Bone marrow (tissue), 2 donors: ENCODE measurements around the gene ABCB6.

Experiments used
- DNase-seq, 2 donors: peaks; one replicate each; lab custom pipeline; 2025; lab: John Stamatoyannopoulos, UW

Gene ABCB6

GRCh38 chr2:219245148-219245898 lies 26.6 kb upstream of the ABCB6 start, which contains the start of the genes GLB1L and STK16:
Gene GLB1L, minus strand, starts transcription at chr2:219245444. Its CDS starts 1,871 bp downstream, at chr2:219243573.
Gene STK16, plus strand, starts transcription at chr2:219245479. Its CDS starts 521 bp downstream, at chr2:219246000.
- DNase-seq = peak; percentile 68 to 91

DNA sequence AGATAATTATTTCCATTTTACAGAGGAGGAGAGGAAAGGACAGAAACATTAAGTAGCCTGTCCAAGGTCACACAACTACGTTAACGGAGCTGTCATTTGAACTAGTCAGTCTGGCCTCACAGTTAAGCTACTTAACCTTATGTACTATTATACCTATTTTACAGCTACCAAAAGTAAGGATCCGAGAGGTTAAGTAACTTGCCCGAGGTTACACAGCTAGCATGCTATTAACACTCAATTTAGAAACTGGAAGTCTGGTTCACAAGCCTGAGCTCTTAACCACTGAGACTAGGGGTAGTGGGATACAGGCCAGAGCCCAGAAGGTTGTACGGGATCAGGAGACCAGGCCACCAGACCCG lies 26.0 kb upstream of the ABCB6 start:
- no peak for DNase-seq

- no peak for DNase-seq
Measured at GRCh38 chr2:219243291-219243761, 24.6 kb upstream of the ABCB6 start.

- no peak for DNase-seq
Measured at GRCh38 chr2:219234331-219234730, 15.6 kb upstream of the ABCB6 start.

DNA sequence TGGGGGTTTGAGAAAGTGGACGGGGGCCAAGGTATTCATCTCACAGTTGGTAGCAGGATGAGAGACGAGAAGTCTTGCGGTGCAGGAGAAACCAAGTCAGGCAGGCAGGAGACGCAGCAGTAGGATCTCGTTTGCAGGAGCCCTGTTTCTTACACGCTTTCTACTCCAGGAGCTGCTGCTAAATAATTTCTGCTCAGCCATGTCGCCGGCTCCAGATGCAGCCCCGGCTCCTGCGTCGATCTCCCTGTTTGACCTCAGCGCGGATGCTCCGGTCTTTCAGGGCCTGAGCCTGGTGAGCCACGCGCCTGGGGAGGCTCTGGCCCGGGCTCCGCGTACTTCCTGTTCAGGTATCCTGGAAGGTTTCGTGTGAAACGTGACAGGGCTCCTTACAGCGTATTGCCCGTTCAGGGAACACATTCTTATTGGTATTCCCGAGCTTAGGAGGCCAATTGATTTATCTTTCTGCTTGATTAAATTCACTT lies 11.3 kb upstream of the ABCB6 start:
- DNase-seq = no peak

DNA sequence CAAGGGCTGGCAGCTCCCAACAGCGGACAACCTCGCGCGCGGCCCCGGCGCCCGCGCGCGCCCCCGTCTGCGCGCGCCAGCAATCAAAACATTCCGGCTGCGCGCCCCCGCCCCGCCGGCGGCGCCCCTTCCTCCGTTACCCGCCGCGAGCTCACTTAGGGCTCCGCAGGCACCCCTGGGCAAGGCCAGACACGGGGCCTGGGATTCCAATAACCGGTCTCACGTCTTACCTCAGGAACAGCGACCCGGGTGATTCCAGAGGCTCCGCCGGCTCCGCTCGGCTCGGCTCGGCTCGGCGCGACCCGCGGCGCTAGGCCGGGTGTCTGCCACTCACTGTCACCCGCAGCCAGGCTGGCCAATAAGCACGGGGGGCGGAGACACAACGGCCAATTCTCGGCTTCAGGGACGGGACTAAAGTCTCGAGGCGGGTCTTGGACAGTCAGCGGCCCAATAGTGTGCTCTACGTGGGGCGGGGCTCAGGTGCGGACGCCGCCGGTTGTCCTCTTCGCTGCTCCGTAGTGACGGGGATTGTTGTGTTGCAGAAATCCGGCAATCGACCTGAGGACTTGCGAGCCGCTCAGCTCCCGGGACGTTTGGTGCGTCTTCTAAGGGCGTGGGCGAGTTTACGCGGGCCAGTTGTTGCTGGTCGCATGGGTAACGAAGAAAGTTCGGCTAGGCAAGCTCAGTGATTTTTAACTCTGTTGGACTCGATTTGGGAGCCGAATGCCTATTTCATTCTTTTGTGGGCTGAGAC lies 10.7 kb upstream of the ABCB6 start, which contains the start of the genes ANKZF1 and ATG9A:
Gene ANKZF1, plus strand, starts transcription at position 502 of the 754 bp plus-strand sequence. CDS start 452 bp downstream, outside the sequence.
Gene ATG9A, minus strand, starts transcription at position 332 of the 754 bp plus-strand sequence. CDS start 1,612 bp downstream, outside the sequence.
- DNase-seq = peak; percentile 82 to 98

DNA sequence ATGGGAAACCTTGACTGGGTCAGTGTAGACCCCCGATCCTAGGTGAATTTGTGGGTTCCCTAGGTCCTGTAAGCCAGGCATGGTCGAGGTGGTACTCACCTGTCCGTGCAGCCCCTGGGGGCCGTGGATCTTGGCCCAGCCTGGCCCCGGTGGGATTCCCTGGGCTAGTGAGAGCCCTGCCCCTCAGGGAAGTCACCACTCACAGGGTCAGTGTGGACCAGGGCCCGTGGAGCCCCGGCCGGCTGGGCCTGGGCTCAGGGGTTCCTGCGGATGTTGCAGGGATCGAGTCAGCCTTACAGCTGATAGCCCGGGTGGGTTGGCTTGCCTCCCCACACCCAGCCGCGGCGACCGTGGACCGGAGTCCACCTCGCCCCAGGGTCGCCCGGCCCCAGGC lies 10.2 kb upstream of the ABCB6 start:
- no peak for DNase-seq

DNA sequence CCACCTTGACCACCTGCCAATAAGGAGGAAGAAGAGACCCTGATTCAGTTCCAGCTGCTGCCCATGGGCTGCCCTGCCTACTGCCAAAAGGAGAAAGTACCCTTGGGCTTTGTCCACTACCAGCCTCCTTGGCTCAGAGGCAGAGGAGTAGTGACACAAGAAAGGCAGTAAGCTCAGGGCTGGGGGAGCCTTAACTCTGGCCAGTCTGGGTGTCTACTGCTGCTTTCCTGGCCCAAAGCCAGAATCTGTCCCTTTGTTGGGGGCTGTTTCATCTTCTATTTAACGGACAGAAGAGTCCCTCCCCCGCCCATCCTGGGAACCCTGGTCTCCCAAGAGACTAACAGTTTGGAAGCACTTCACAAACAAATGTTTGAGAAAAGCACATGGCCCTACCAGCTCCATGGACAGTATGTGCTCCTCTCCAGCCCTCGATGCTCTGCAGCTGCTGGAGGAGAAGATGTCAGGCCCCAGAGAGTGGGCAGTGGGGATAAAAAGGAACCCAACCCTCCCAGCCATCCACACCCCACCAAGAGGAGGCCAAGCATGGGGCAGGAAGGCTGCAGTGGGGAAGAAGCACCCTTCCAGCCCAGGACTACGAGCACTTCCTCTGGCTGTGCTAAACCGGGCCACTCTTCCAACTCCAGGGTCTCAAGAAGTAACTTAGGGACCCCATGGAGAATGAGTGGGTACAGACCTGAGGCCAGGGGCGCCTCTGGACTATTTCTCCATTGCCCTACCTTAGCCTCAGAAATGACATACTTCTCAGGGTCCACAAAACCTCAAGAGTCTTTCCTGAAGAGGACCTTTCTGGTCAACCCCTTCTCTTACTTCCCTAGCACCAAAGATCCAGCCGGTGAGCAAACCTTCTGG lies 9.5 kb upstream of the ABCB6 start:
- no peak for DNase-seq

GRCh38 chr2:219225350-219225749 lies 6.6 kb upstream of the ABCB6 start:
- DNase-seq = no peak

DNA sequence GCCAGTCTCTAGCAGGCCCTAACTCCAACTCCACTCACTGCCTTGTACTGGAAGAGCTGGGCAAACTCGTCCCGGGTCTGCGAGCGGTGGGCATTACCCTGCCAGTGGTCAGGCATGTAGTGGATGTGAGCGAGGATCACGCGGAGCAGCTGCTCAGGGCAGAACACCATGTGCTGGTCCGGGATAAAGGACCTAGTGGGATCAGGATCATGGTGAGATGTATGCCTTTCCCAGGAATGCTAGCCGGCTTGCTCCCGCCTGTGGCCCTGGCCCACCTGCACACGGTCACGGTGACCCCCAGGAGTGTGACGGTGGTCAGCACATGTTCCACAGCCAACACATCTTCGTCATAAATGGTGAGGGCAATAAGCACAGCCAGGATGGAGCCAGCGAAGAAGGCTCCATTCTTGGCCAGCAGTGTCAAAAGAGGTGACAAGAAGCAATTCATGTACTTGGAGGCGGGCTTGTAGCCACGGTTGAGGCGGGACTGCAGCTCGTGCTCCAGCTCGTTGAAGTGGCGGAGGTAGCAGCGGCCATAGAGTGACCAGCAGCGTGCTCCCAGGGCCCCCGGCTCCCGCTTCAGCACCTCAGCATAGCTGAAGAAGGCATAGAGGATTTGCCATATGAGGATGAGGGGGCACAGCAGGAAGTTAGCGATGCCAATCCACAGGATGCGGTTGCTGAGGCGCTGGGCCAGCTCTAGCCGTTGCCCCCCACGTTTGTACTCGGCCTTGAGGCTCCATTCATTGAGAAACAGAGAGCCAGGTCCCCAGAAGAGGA lies 5.3 kb upstream of the ABCB6 start:
- DNase-seq = no peak

- no peak for DNase-seq
Measured at GRCh38 chr2:219221957-219222518, 3.3 kb upstream of the ABCB6 start.

- DNase-seq = no peak
Measured at GRCh38 chr2:219220652-219221402, 2.1 kb upstream of the ABCB6 start.

GRCh38 chr2:219219784-219220532 lies 1.2 kb upstream of the ABCB6 start:
- DNase-seq = no peak

GRCh38 chr2:219218217-219218731 lies 484 bp downstream of the ABCB6 start:
- DNase-seq = peak in 1 of 2 donors; percentile 48

- DNase-seq = no peak
Measured at GRCh38 chr2:219216535-219216915, 2.2 kb downstream of the ABCB6 start.

DNA sequence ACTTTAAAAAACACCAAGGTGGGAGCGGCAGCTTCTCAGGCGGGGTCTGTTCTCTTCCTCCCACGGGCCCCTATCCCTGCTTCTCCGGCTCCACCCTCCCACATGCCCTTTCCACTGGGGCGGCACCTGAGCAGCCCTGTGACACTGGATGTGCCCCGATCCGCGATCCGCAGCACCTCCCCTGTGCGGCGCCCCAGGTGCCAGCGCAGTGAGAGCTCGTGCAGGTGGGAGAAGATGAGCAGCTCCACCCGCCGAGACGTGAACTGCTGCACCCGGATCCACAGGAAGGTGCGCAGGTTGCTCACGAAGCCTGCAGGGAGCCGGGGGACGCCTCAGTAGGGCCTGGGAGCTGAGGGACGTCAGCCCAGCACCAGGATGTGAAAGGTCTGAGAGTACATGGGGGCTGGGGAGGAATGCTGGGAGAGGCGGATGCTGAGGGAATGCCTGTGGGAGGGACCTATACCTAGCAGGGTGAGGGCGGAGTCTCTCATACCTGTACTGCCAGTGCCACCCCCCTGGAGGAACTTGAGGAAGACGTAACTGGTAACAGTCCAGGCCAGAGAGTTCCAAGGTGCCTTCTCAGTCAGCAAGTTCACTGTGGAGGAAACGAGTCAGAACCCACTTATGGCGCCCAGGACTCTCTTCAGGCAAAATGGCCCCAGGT lies 2.8 kb downstream of the ABCB6 start:
- no peak for DNase-seq

- no peak for DNase-seq
Measured at GRCh38 chr2:219214786-219215185, 4.0 kb downstream of the ABCB6 start.

DNA sequence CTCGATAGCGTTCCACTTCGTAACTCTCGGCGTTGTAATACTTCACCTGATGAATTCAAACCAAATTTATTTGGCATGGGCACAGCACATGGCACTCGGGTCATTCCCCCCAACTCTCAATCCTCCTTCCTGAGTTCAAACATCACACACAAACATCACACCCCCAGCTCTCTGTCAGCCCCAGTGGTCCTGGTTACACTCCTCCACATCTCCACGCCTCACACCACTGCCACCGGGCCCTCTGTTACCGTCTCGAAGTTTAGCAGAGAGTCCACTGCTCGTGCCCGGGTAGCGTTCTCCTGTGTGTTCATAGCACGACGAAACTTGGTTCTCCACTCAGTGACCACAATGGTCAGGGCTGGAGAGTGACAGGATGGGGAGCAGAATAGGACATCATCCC lies 4.6 kb downstream of the ABCB6 start:
- no peak for DNase-seq
